ENCODE data around the gene ALKBH2.
"Not testable (repeated sequence)": the region's sequence is repeated elsewhere in the genome, so short reads cannot be mapped to it uniquely, and the experiment has no call there.

Gene ALKBH2

GRCh38 chr12:109052414-109053323, 40.6 kb downstream of the ALKBH2 start, which contains the start of gene USP30:
TSS of gene USP30 (plus strand) at chr12:109052576. CDS start at chr12:109052679, 103 bp downstream.
- H3K4me1 ChIP-seq (ENCODE audit: control insufficient read depth, insufficient read depth, low read length), result no peaks in the 10 kb centered on the region; the same call in 1 of the 2 replicates
- H3K9me3 ChIP-seq (ENCODE audit: control insufficient read depth, insufficient read depth, low read length), result no peaks in the 10 kb centered on the region
- no peak within 1 kb of the TSS for H3K27ac ChIP-seq (ENCODE audit: low read length)
- peak within 1 kb of the TSS; percentile 70 for H3K4me3 ChIP-seq (ENCODE audit: low read length)
- no peaks in the 10 kb centered on the region for H3K27me3 ChIP-seq (ENCODE audit: control insufficient read depth, insufficient read depth, low read length)
- DNase-seq (ENCODE audit: low read depth, low spot score), result peak; percentile 55
- no peaks in the 10 kb centered on the region for H3K36me3 ChIP-seq (ENCODE audit: control insufficient read depth, insufficient read depth, low read length)
- WGBS (ENCODE audit: insufficient coverage, insufficient read length), result no CpG with 5 or more reads among the region's 61 CpGs

GRCh38 chr12:109052097-109052413, 41.2 kb downstream of the ALKBH2 start:
- Histone ChIP-seq H3K27ac (ENCODE audit: low read length) (no peak overlapping the region), H3K27me3 (ENCODE audit: control insufficient read depth, insufficient read depth, low read length) (no peaks in the 10 kb centered on the region), H3K4me3 (ENCODE audit: low read length) (peak overlapping the region; percentile 70; the same call in 1 of the 2 replicates), H3K9me3 (ENCODE audit: control insufficient read depth, insufficient read depth, low read length) (no peaks in the 10 kb centered on the region), H3K4me1 (ENCODE audit: control insufficient read depth, insufficient read depth, low read length) (no peaks in the 10 kb centered on the region; the same call in 1 of the 2 replicates), H3K36me3 (ENCODE audit: control insufficient read depth, insufficient read depth, low read length) (no peaks in the 10 kb centered on the region)
- no CpG with 5 or more reads among the region's 6 CpGs for WGBS (ENCODE audit: insufficient coverage, insufficient read length)
- DNase-seq (ENCODE audit: low read depth, low spot score), result no peak

- not testable (repeated sequence) for H3K27ac ChIP-seq (ENCODE audit: low read length); H3K36me3 ChIP-seq (ENCODE audit: control insufficient read depth, insufficient read depth, low read length); H3K4me3 ChIP-seq (ENCODE audit: low read length); DNase-seq (ENCODE audit: low read depth, low spot score); H3K9me3 ChIP-seq (ENCODE audit: control insufficient read depth, insufficient read depth, low read length); H3K27me3 ChIP-seq (ENCODE audit: control insufficient read depth, insufficient read depth, low read length); H3K4me1 ChIP-seq (ENCODE audit: control insufficient read depth, insufficient read depth, low read length)
- WGBS (ENCODE audit: insufficient coverage, insufficient read length), result no CpG with 5 or more reads among the region's 8 CpGs
Measured at GRCh38 chr12:109049794-109050193, 43.5 kb downstream of the ALKBH2 start.

- H3K27ac ChIP-seq (ENCODE audit: low read length); DNase-seq (ENCODE audit: low read depth, low spot score); H3K36me3 ChIP-seq (ENCODE audit: control insufficient read depth, insufficient read depth, low read length); H3K9me3 ChIP-seq (ENCODE audit: control insufficient read depth, insufficient read depth, low read length); H3K4me3 ChIP-seq (ENCODE audit: low read length); H3K27me3 ChIP-seq (ENCODE audit: control insufficient read depth, insufficient read depth, low read length); H3K4me1 ChIP-seq (ENCODE audit: control insufficient read depth, insufficient read depth, low read length): not testable (repeated sequence)
- no CpG with 5 or more reads among the region's 3 CpGs for WGBS (ENCODE audit: insufficient coverage, insufficient read length)
Measured at GRCh38 chr12:109048706-109049105, 44.6 kb downstream of the ALKBH2 start.

GRCh38 chr12:109047081-109047805, 46.0 kb downstream of the ALKBH2 start:
- Histone ChIP-seq H3K27ac (ENCODE audit: low read length) (no peak overlapping the region), H3K4me1 (ENCODE audit: control insufficient read depth, insufficient read depth, low read length) (no peaks in the 10 kb centered on the region), H3K4me3 (ENCODE audit: low read length) (no peak overlapping the region), H3K27me3 (ENCODE audit: control insufficient read depth, insufficient read depth, low read length) (no peaks in the 10 kb centered on the region), H3K36me3 (ENCODE audit: control insufficient read depth, insufficient read depth, low read length) (no peaks in the 10 kb centered on the region), H3K9me3 (ENCODE audit: control insufficient read depth, insufficient read depth, low read length) (no peaks in the 10 kb centered on the region)
- DNase-seq (ENCODE audit: low read depth, low spot score), result no peak
- WGBS (ENCODE audit: insufficient coverage, insufficient read length), result no CpG with 5 or more reads among the region's 8 CpGs

- H3K9me3 ChIP-seq (ENCODE audit: control insufficient read depth, insufficient read depth, low read length), result no peaks in the 10 kb centered on the region
- H3K4me1 ChIP-seq (ENCODE audit: control insufficient read depth, insufficient read depth, low read length), result no peaks in the 10 kb centered on the region
- WGBS (ENCODE audit: insufficient coverage, insufficient read length), result no CpG with 5 or more reads among the region's 5 CpGs
- H3K27ac ChIP-seq (ENCODE audit: low read length), result no peak overlapping the region
- H3K4me3 ChIP-seq (ENCODE audit: low read length), result no peak overlapping the region
- no peaks in the 10 kb centered on the region for H3K36me3 ChIP-seq (ENCODE audit: control insufficient read depth, insufficient read depth, low read length)
- no peak for DNase-seq (ENCODE audit: low read depth, low spot score)
- H3K27me3 ChIP-seq (ENCODE audit: control insufficient read depth, insufficient read depth, low read length), result no peaks in the 10 kb centered on the region
Measured at GRCh38 chr12:109044241-109044640, 49.0 kb downstream of the ALKBH2 start.

All from iPS DF 6.9 (cell line).